Right lobe of liver (tissue), 4 donors: ENCODE measurements around the gene SPATC1L.

Experiments used
- CTCF ChIP-seq, 4 donors: fragments of 200-600 bp in 3 of 4; fragments of 450-650 bp in 1 of 4; IDR thresholded peaks; one replicate each; pipeline versions ENCODE4 v1.5.1 to v1.8.0; 2016 to 2022; ENCODE audit warnings: antibody characterized with exemption in 4 of 4, mild to moderate bottlenecking in 2 of 4
- POLR2A ChIP-seq: fragments of 450-650 bp; IDR thresholded peaks from one replicate; pipeline ENCODE4 v1.6.1; 2017; ENCODE audit warnings: antibody characterized with exemption, mild to moderate bottlenecking
- donor health status: DM: no; HTN: no; CAD: no.
- donor health status: DM: no; HTN: no; CAD: no.
- donor health status: DM: no; HTN: yes; CAD: no.

- TF ChIP-seq CTCF (IDR thresholded peaks at IDR 0.05) (no peak), POLR2A (no peak)
Observed at GRCh38 chr21:46227811-46228344, 43.6 kb upstream of the SPATC1L start.
